IMR-90 (cell line): ENCODE results near the gene CCDC170. TPM values are rescaled to one million over a fixed set of nuclear protein-coding genes. Genes with fewer than 3 reads are reported as not detected.

Source experiments
- ATAC-seq: fragments of 200-7000 bp; cut with Tn5 transposase; 2 replicates; pipeline ENCODE4 v1.9.1; 2020; ENCODE audit warnings: low read depth, mild to moderate bottlenecking, moderate library complexity
- BruUV-seq: library from RNA; stranded (reverse); fragments of 400-500 nt; replicated peaks from 2 replicates; lab custom pipeline; 2021; lab: Mats Ljungman, UMichigan
- CTCF ChIA-PET: fragments of 300-600 bp; formaldehyde crosslinking; extraction: SDS; loops from one replicate; lab custom pipeline; 2021; ENCODE audit warnings: antibody characterized with exemption; lab: Yijun Ruan, JAX
- POLR2A ChIA-PET: fragments of 300-600 bp; sonication (Branson Sonifier 250); formaldehyde crosslinking; loops from one replicate; lab custom pipeline; 2022; ENCODE audit warnings: antibody characterized with exemption; ENCODE audit not compliant: unreplicated experiment; lab: Charles Lee
- DNase-seq: peaks from one replicate; pipeline ENCODE4 v3.0.0; 2013
- H2AFZ ChIP-seq: replicated peaks from 2 replicates; pipeline ENCODE3; 2013; ENCODE audit warnings: low read length, mild to moderate bottlenecking; ENCODE audit not compliant: poor library complexity
- H2AK5ac ChIP-seq: 2 replicates; pipeline ENCODE4 v1.6.1; 2013; ENCODE audit warnings: low read depth, low read length, inconsistent platforms
- H2AK9ac ChIP-seq: replicated peaks from 2 replicates; pipeline ENCODE3; 2013; ENCODE audit warnings: mild to moderate bottlenecking, low read depth, low read length, moderate library complexity; ENCODE audit not compliant: poor library complexity
- H2BK120ac ChIP-seq: 2 replicates; pipeline ENCODE4 v1.6.1; 2013; ENCODE audit warnings: low read depth, low read length, inconsistent platforms
- H2BK15ac ChIP-seq: 3 replicates; pipeline ENCODE4 v1.6.1; 2013; ENCODE audit warnings: low read depth, low read length, inconsistent platforms
- H2BK20ac ChIP-seq: 2 replicates; pipeline ENCODE4 v1.6.1; 2013; ENCODE audit warnings: low read depth, mild to moderate bottlenecking, inconsistent platforms, low read length, moderate library complexity
- H2BK5ac ChIP-seq: 2 replicates; pipeline ENCODE4 v1.6.1; 2013; ENCODE audit warnings: mild to moderate bottlenecking, low read depth, low read length, inconsistent platforms; ENCODE audit not compliant: poor library complexity, severe bottlenecking
- H3K14ac ChIP-seq: replicated peaks from 2 replicates; pipeline ENCODE4 v1.6.1; 2013; ENCODE audit warnings: low read depth, low read length, inconsistent platforms
- H3K18ac ChIP-seq: 2 replicates; pipeline ENCODE4 v1.6.1; 2013; ENCODE audit warnings: low read depth, low read length, control low read depth
- H3K23ac ChIP-seq: 2 replicates; pipeline ENCODE4 v1.6.1; 2013; ENCODE audit warnings: low read depth, low read length, inconsistent platforms
- H3K27ac ChIP-seq: 2 replicates; pipeline ENCODE4 v1.5.1; 2013; ENCODE audit warnings: mild to moderate bottlenecking, control low read depth, low read length; ENCODE audit not compliant: insufficient read depth
- H3K27me3 ChIP-seq: 2 replicates; pipeline ENCODE4 v1.6.1; 2013; ENCODE audit warnings: low read length; ENCODE audit not compliant: control insufficient read depth, insufficient read depth
- H3K36me3 ChIP-seq: 2 replicates; pipeline ENCODE4 v1.6.1; 2013; ENCODE audit warnings: low read length, mixed read lengths; ENCODE audit not compliant: control insufficient read depth, insufficient read depth
- H3K4ac ChIP-seq: 2 replicates; pipeline ENCODE4 v1.6.1; 2013; ENCODE audit warnings: low read depth, low read length, inconsistent platforms
- H3K4me1 ChIP-seq: 2 replicates; pipeline ENCODE4 v1.6.1; 2013; ENCODE audit warnings: low read length, mixed read lengths; ENCODE audit not compliant: control insufficient read depth, insufficient read depth
- H3K4me2 ChIP-seq: 2 replicates; pipeline ENCODE4 v1.6.1; 2013; ENCODE audit warnings: low read depth, mild to moderate bottlenecking, control low read depth, low read length, moderate library complexity
- H3K4me3 ChIP-seq: 2 replicates; pipeline ENCODE4 v1.5.1; 2013; ENCODE audit warnings: low read depth, mild to moderate bottlenecking, control low read depth, low read length, moderate library complexity; ENCODE audit not compliant: insufficient read depth
- H3K56ac ChIP-seq: 2 replicates; pipeline ENCODE4 v1.6.1; 2013; ENCODE audit warnings: low read length, inconsistent platforms; ENCODE audit not compliant: insufficient read depth; ENCODE audit errors: extremely low read depth
- H3K79me1 ChIP-seq, 2 experiments: 2 replicates each; pipeline ENCODE4 v1.6.1; 2013; ENCODE audit warnings: low read length in 2 of 2, inconsistent platforms in 1 of 2, low read depth in 1 of 2
- H3K9ac ChIP-seq: 2 replicates; pipeline ENCODE4 v1.6.1; 2013; ENCODE audit warnings: low read depth, low read length, control low read depth
- H3K9me1 ChIP-seq: 2 replicates; pipeline ENCODE4 v1.6.1; 2013; ENCODE audit warnings: low read length, inconsistent platforms; ENCODE audit not compliant: insufficient read depth
- H3K9me3 ChIP-seq: 2 replicates; pipeline ENCODE4 v1.6.1; 2013; ENCODE audit warnings: low read length; ENCODE audit not compliant: control insufficient read depth, insufficient read depth
- H4K20me1 ChIP-seq: 2 replicates; pipeline ENCODE4 v1.6.1; 2013; ENCODE audit warnings: low read length, inconsistent platforms; ENCODE audit not compliant: insufficient read depth
- H4K5ac ChIP-seq: 2 replicates; pipeline ENCODE4 v1.6.1; 2013; ENCODE audit warnings: mild to moderate bottlenecking, low read depth, low read length, control low read depth
- H4K8ac ChIP-seq, 2 experiments: 2 replicates each; pipeline ENCODE4 v1.6.1; 2013; ENCODE audit warnings: low read depth in 2 of 2, low read length in 2 of 2, control low read depth in 1 of 2, inconsistent platforms in 1 of 2
- H4K91ac ChIP-seq: 2 replicates; pipeline ENCODE4 v1.6.1; 2013; ENCODE audit warnings: low read depth, low read length, inconsistent platforms; ENCODE audit not compliant: insufficient read depth
- CEBPB ChIP-seq: IDR thresholded peaks from 2 replicates; pipeline ENCODE4 v1.6.1; 2012; ENCODE audit warnings: low read depth, low read length, improper control_type of control experiment
- CHD1 ChIP-seq: IDR thresholded peaks from 2 replicates; pipeline ENCODE4 v1.6.1; 2012; ENCODE audit warnings: low read depth, low read length, improper control_type of control experiment
- CTCF ChIP-seq: conservative IDR thresholded peaks from 2 replicates; pipeline ENCODE4 v1.5.1; 2012; ENCODE audit warnings: mild to moderate bottlenecking, low read depth, low read length, improper control_type of control experiment
- FOS ChIP-seq: fragments of 150-350 bp; IDR thresholded peaks from 2 replicates; pipeline ENCODE4 v1.6.1; 2016; ENCODE audit warnings: low read depth, low read length
- NFE2L2 ChIP-seq: fragments of 150-350 bp; IDR thresholded peaks from 2 replicates; pipeline ENCODE4 v1.6.1; 2016; ENCODE audit warnings: low read depth, mild to moderate bottlenecking, low read length
- RFX5 ChIP-seq: IDR thresholded peaks from 2 replicates; pipeline ENCODE4 v1.8.0; 2012; ENCODE audit warnings: low read depth, mild to moderate bottlenecking, low read length, moderate library complexity
- SMC3 ChIP-seq: fragments of 150-350 bp; IDR thresholded peaks from 2 replicates; pipeline ENCODE4 v1.6.1; 2016; ENCODE audit warnings: low read depth, mild to moderate bottlenecking, antibody characterized with exemption, low read length, moderate library complexity
- WGBS, 2 experiments: methylation state at CpG; one replicate each; pipeline versions ENCODE4 v1.1.5 to v1.1.7; 2013; ENCODE audit warnings: missing lambda C conversion rate in 2 of 2; ENCODE audit not compliant: insufficient read length in 1 of 2; ENCODE audit errors: extremely low coverage in 2 of 2; 5-methylcytosine and 5-hydroxymethylcytosine counted together
- dilution Hi-C: fragments of 300-500 bp; cut with HindIII; formaldehyde crosslinking; loops from one replicate; pipeline ENCODE4 v1.14.3; 2018; ENCODE audit warnings: low sequenced_read_pairs; ENCODE audit not compliant: unreplicated experiment
- in situ Hi-C: fragments of 300-500 bp; cut with MboI; formaldehyde crosslinking; loops from 3 replicates; pipeline ENCODE4 v1.14.3; 2019; ENCODE audit warnings: low sequenced_read_pairs, inconsistent platforms, mixed read lengths
- intact Hi-C: fragments of 100-400 bp; cut with micrococcal nuclease; formaldehyde crosslinking; loops from 2 replicates; pipeline ENCODE4 v1.10.0; 2022
- polyA plus RNA-seq, 3 experiments: library from polyadenylated mRNA; depleted of rRNA; stranded (reverse); fragments of >200 nt; gene quantifications; 2 replicates each; pipeline ENCODE4 v1.2.3, GENCODE V29; 2012; ENCODE audit warnings: low replicate concordance in 1 of 3
- total RNA-seq: library from RNA; depleted of rRNA; stranded (reverse); fragments of >200 nt; gene quantifications from 2 replicates; pipeline ENCODE4 v1.2.3, GENCODE V29; 2012
- TF ChIP-seq, protein P1 (sequence below): fragments of 150-350 bp; IDR thresholded peaks from 2 replicates; pipeline ENCODE4 v1.6.1; 2016; ENCODE audit warnings: low read depth, mild to moderate bottlenecking, low read length, moderate library complexity, borderline replicate concordance

Gene CCDC170
- total and polyA plus RNA-seq, 2 of the 4 experiments (the other 2 are of a cell fraction) = 0.12 to 0.54 TPM

DNA sequence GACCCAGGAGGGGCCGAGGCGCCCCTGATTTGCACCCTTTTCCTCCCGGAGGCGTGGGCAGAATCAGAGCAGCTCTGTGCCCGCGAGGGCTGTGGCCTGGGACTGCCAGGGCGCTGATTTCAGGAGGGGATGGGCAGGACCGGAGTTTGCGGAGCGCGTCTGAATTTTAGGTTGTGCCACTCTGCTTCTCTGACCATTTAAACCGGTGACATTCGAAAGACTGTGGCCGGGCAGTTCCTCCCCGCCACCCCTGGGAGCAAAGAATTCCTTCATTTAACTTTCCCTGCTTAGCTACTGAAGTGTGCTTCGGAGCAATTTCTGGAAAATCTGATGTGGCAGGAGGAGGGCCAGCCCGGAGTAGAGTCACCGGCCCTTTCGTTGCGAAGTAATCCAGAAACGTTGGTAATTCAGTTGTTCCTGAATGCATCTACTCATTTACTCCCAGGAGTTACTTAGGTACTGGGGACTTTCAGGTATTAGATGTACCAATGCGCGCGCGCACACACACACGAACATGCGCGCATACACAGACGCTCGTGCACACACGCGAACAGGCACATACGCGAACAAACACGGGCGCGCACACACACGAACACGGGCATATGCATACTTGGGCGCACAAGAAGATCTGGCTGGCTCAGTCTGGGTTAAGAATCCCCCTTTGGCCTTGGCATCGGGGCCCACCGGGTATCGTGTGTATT, 568 bp downstream of the CCDC170 start:
- H4K8ac ChIP-seq = peak overlapping the region; percentile 43 to 78; a peak in 3 of 4 replicates
- no peaks in the 10 kb centered on the region; the same call in 1 of the 2 replicates for H3K9me1 ChIP-seq
- H2AFZ ChIP-seq = peak overlapping the region; percentile 91
- H3K56ac ChIP-seq = peak overlapping the region; percentile 78
- no peaks in the 10 kb centered on the region for H3K9me3 ChIP-seq
- H2BK15ac ChIP-seq = peak overlapping the region; percentile 33; the same call in 1 of the 3 replicates
- 0 out of 2 replicates have a peak overlapping the region, but pooled peaks have one; percentile 1 for H2AK5ac ChIP-seq
- peak overlapping the region; percentile 43 for H4K5ac ChIP-seq
- peaks cover 6% of the 10 kb centered on the region for H3K4me1 ChIP-seq
- 0 out of 4 replicates have a peak, but pooled peaks cover 0 to 4% of the 10 kb centered on the region in 2 experiments for H3K79me1 ChIP-seq
- no peaks in the 10 kb centered on the region for H4K20me1 ChIP-seq
- peak overlapping the region; percentile 95 for H3K4ac ChIP-seq
- intact Hi-C loops = no loop called here
- peak overlapping the region; percentile 80 for H3K27ac ChIP-seq
- H3K9ac ChIP-seq = peak overlapping the region; percentile 64
- peak overlapping the region; percentile 79 for H3K23ac ChIP-seq
- ATAC-seq (peak; percentile 51), DNase-seq (peak; percentile 41)
- peak overlapping the region; percentile 60 for H2AK9ac ChIP-seq
- in situ Hi-C loops = no loop called here
- peak overlapping the region; percentile 89 for H3K4me2 ChIP-seq
- TF ChIP-seq, protein P1, sequence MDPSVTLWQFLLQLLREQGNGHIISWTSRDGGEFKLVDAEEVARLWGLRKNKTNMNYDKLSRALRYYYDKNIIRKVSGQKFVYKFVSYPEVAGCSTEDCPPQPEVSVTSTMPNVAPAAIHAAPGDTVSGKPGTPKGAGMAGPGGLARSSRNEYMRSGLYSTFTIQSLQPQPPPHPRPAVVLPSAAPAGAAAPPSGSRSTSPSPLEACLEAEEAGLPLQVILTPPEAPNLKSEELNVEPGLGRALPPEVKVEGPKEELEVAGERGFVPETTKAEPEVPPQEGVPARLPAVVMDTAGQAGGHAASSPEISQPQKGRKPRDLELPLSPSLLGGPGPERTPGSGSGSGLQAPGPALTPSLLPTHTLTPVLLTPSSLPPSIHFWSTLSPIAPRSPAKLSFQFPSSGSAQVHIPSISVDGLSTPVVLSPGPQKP = no peak
- TF ChIP-seq RFX5 (no peak), SMC3 (no peak), CTCF (no peak), CHD1 (no peak), FOS (no peak), NFE2L2 (no peak), CEBPB (no peak)
- H3K18ac ChIP-seq = peak overlapping the region; percentile 86
- peak overlapping the region; percentile 23 for H3K14ac ChIP-seq
- WGBS, 2 experiments = 1% methylated on average over 18 of the region's 43 CpGs; no CpG with 5 or more reads in 1 of the 2 experiments
- H2BK5ac ChIP-seq = peak overlapping the region; percentile 19
- BruUV-seq = no TSS peak
- dilution Hi-C loops = no loop called here
- peak overlapping the region; percentile 54 for H3K4me3 ChIP-seq
- no peaks in the 10 kb centered on the region for H3K36me3 ChIP-seq
- H2BK120ac ChIP-seq = peak overlapping the region; percentile 87
- POLR2A ChIA-PET = no interaction called here
- H3K27me3 ChIP-seq = no peaks in the 10 kb centered on the region
- H2BK20ac ChIP-seq = peak overlapping the region; percentile 77
- H4K91ac ChIP-seq = peak overlapping the region; percentile 54
- CTCF ChIA-PET = interaction anchor here (0.6 kb wide), 1 partner anchor 272 kb away, joined by 3 read pairs; no protein-coding TSS in a partner anchor
